HG02870 (cell line): ENCODE results near the gene RNGTT.
"Not testable (repeated sequence)": the region's sequence is repeated elsewhere in the genome, so short reads cannot be mapped to it uniquely, and the experiment has no call there.

ENCODE experiments used
- ATAC-seq: cut with Tn5 transposase; IDR thresholded peaks from one replicate; pipeline ENCODE4 v1.9.1; 2021; ENCODE audit warnings: mild to moderate bottlenecking, moderate library complexity; ENCODE audit not compliant: unreplicated experiment

The RNGTT gene

GRCh38 chr6:88741939-88742338 lies 221.5 kb downstream of the RNGTT start:
- no peak for ATAC-seq

GRCh38 chr6:88741071-88741470 lies 222.3 kb downstream of the RNGTT start:
- no peak for ATAC-seq

- no peak for ATAC-seq
Measured at GRCh38 chr6:88734544-88734943, 228.9 kb downstream of the RNGTT start.

- no peak for ATAC-seq
Measured at GRCh38 chr6:88730611-88731011, 232.8 kb downstream of the RNGTT start.

GRCh38 chr6:88728756-88729155 lies 234.7 kb downstream of the RNGTT start:
- ATAC-seq: no peak

- ATAC-seq: not testable (repeated sequence)
Measured at GRCh38 chr6:88726409-88726808, 237.0 kb downstream of the RNGTT start.

GRCh38 chr6:88725111-88725975 lies 238.1 kb downstream of the RNGTT start:
- ATAC-seq: no peak

GRCh38 chr6:88722686-88723085 lies 240.7 kb downstream of the RNGTT start:
- no peak for ATAC-seq

- ATAC-seq: not testable (repeated sequence)
Measured at GRCh38 chr6:88716399-88716798, 247.0 kb downstream of the RNGTT start.

- ATAC-seq: no peak
Measured at GRCh38 chr6:88712243-88712936, 251.0 kb downstream of the RNGTT start.

- no peak for ATAC-seq
Measured at GRCh38 chr6:88709819-88710246, 253.6 kb downstream of the RNGTT start.

GRCh38 chr6:88708197-88708744 lies 255.1 kb downstream of the RNGTT start:
- ATAC-seq: no peak

GRCh38 chr6:88705601-88706000 lies 257.8 kb downstream of the RNGTT start:
- peak; percentile 92 for ATAC-seq

GRCh38 chr6:88704980-88705379 lies 258.4 kb downstream of the RNGTT start:
- ATAC-seq: no peak

- no peak for ATAC-seq
Measured at GRCh38 chr6:88702956-88703556, 260.4 kb downstream of the RNGTT start.

GRCh38 chr6:88698661-88699060 lies 264.8 kb downstream of the RNGTT start:
- no peak for ATAC-seq

GRCh38 chr6:88695937-88696336 lies 267.5 kb downstream of the RNGTT start:
- ATAC-seq: no peak

- ATAC-seq: no peak
Measured at GRCh38 chr6:88683734-88684133, 279.7 kb downstream of the RNGTT start.

- ATAC-seq: no peak
Measured at GRCh38 chr6:88680654-88681053, 282.8 kb downstream of the RNGTT start.

GRCh38 chr6:88679841-88680240 lies 283.6 kb downstream of the RNGTT start:
- ATAC-seq: no peak

- ATAC-seq: no peak
Measured at GRCh38 chr6:88677356-88677755, 286.1 kb downstream of the RNGTT start.
